CD4-positive, alpha-beta T cell treated with Interleukin-21 for 1 hour (primary cell): ENCODE data around the gene ZNF383.
"Not testable (repeated sequence)": the region's sequence is repeated elsewhere in the genome, so short reads cannot be mapped to it uniquely, and the experiment has no call there.

Experiments used
- DNase-seq: peaks from one replicate; pipeline ENCODE4 v3.0.0-alpha.2; 2020

Gene ZNF383

DNA sequence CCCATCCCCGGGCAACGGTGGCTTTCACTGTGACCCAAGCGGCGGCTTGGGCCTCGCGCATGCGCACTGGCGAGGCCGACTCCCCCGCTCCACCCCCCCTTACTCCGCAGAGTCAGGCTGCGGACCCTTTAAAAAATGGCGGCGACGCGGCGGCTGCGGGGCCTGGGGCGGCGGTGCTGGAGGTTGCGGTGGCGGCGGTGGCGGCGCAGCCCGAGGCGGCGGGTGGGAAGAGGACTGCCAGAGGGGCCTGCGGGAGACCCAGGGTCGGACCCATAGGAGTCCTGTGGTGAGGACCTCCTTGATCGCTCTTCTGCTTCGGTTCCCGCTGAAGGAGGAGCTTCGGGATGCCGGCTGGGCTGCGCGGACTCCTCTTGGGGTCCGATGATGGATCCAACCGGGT, 76.2 kb downstream of the ZNF383 start:
- DNase-seq, result not testable (repeated sequence)
